ENCODE data around the gene PILRA.

DNA sequence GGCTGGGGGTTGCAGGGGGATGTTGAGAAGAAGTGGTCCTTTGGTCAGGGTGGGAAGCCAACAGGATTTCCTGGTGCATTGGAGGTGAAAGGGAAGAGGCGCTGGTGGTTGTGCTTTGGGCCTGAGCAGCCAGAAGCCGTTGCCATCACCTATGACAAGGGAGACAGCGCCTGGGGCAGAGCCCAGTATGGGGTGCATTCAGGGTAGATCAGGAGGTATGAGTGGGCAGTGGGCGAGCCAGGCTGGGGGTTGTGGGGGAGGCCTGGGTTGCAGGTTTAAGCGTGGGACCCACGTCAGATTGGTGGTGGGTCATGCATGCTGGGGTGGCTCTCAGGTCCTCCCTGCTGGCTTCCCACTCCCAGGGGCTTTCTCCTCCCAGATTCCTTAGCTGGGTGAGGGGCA, 21.6 kb upstream of the PILRA start:
- TF ChIP-seq, protein P1, sequence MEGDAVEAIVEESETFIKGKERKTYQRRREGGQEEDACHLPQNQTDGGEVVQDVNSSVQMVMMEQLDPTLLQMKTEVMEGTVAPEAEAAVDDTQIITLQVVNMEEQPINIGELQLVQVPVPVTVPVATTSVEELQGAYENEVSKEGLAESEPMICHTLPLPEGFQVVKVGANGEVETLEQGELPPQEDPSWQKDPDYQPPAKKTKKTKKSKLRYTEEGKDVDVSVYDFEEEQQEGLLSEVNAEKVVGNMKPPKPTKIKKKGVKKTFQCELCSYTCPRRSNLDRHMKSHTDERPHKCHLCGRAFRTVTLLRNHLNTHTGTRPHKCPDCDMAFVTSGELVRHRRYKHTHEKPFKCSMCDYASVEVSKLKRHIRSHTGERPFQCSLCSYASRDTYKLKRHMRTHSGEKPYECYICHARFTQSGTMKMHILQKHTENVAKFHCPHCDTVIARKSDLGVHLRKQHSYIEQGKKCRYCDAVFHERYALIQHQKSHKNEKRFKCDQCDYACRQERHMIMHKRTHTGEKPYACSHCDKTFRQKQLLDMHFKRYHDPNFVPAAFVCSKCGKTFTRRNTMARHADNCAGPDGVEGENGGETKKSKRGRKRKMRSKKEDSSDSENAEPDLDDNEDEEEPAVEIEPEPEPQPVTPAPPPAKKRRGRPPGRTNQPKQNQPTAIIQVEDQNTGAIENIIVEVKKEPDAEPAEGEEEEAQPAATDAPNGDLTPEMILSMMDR (conservative IDR thresholded peaks at IDR 0.05 in 1 of 2, IDR thresholded peaks at IDR 0.05 in 1 of 2; ENCODE audit: extremely low read depth in 1 of 2, insufficient read depth in 1 of 2, low read depth in 1 of 2, low read length in 2 of 2), result no peak
- TF ChIP-seq EZH2 (IDR thresholded peaks at IDR 0.05; ENCODE audit: borderline replicate concordance, low read length), result no peak

Data from mammary epithelial cell (primary cell).